Spinal cord (tissue), 10 donors: ENCODE results near the gene BTBD9. TPM values are rescaled to one million over a fixed set of nuclear protein-coding genes. Genes with fewer than 3 reads are reported as not detected.

Experiments used
- DNase-seq, 6 donors: peaks; one replicate each; pipeline versions ENCODE4 v3.0.0 to v3.0.0-alpha.2; 2013 to 2015; ENCODE audit warnings: low spot score in 6 of 6, low read depth in 4 of 6
- H3K27ac ChIP-seq: one replicate; pipeline ENCODE4 v1.5.1; 2013; ENCODE audit warnings: low read depth, low read length, control low read depth
- H3K27me3 ChIP-seq: one replicate; pipeline ENCODE4 v1.6.1; 2013; ENCODE audit warnings: low read length; ENCODE audit not compliant: control insufficient read depth, insufficient read depth
- H3K36me3 ChIP-seq: one replicate; pipeline ENCODE4 v1.6.1; 2013; ENCODE audit warnings: low read length; ENCODE audit not compliant: control insufficient read depth, insufficient read depth
- H3K4me1 ChIP-seq: one replicate; pipeline ENCODE4 v1.6.1; 2013; ENCODE audit warnings: low read length; ENCODE audit not compliant: control insufficient read depth, insufficient read depth
- H3K4me3 ChIP-seq: one replicate; pipeline ENCODE4 v1.5.1; 2013; ENCODE audit warnings: low read depth, low read length, control low read depth
- H3K9me3 ChIP-seq: one replicate; pipeline ENCODE4 v1.6.1; 2013; ENCODE audit warnings: low read length; ENCODE audit not compliant: control insufficient read depth, insufficient read depth
- WGBS: methylation state at CpG from one replicate; pipeline ENCODE4 v1.1.5; 2013; ENCODE audit warnings: missing lambda C conversion rate; ENCODE audit not compliant: insufficient coverage; 5-methylcytosine and 5-hydroxymethylcytosine counted together
- polyA plus RNA-seq, 2 donors: library from polyadenylated mRNA; unstranded; fragments of 120-200 nt; gene quantifications; one replicate each; pipeline ENCODE4 v1.2.1, GENCODE V29; 2013; ENCODE audit not compliant: insufficient read length in 2 of 2
- total RNA-seq, 2 donors: library from RNA; depleted of rRNA in 1 of 2; stranded (reverse); fragments of 120-200 nt in 1 of 2; fragments of >200 nt in 1 of 2; gene quantifications; one replicate each; pipeline versions ENCODE4 v1.2.3 to v1.2.4, GENCODE V29; 2013 to 2014
- donor health status: healthy.

BTBD9 gene
- total and polyA plus RNA-seq, 4 donors = 14.6 to 38.6 (median 16.9) TPM

DNA sequence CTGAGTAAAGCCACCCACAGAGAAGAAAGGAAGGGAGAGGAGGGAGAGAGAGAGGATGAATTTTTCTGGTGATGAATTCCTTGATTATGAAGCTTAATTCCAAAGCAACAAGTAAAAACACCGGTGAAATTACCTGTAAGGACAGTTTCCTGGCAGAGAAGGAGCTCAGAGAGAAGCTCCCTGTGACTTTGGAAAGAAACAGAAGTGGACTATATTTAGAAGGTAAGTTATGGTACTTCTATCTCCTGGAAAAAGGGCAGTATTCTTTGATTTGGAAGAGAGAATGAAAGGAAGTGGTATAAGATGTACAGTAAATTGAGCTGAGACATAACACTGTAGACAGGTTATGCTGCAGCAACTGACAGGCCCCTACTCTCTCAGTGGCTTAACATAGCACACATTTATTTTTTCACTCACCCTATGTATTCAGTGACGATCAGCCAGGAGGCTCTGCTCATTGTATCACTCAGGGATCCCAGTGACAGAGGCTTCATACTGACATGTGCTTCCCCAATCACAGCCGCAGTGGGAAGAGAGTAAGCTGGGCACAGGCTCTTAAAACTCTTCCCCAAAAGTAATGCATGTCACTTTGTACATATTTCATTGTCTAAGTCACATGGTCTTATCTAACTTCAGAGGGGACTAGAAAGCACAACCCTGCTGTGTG lies 349.5 kb downstream of the BTBD9 start:
- Histone ChIP-seq H3K9me3 (no peaks in the 10 kb centered on the region), H3K27ac (no peak overlapping the region), H3K36me3 (no peaks in the 10 kb centered on the region), H3K27me3 (no peaks in the 10 kb centered on the region), H3K4me1 (no peaks in the 10 kb centered on the region), H3K4me3 (no peak overlapping the region)
- DNase-seq = no peak
- 47% methylated on average over 2 of the region's 3 CpGs for WGBS

DNA sequence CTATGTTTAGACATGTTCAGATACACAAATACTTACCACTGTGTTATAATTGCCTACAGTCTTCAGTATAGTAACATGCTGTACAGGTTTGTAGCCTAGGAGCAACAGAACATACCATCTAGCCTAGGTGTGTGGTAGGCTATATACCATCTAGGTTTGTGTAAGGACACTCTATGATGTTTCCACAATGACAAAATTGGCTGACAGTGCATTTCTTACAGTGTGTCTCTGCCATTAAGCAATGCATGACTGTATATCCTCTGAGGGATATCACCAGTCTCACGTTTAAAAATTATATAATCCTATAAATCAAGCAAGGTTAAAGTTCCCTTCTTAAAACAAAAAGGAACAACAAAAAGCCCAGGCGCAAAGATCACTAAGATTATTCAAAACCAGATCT lies 352.2 kb downstream of the BTBD9 start:
- Histone ChIP-seq H3K4me1 (no peaks in the 10 kb centered on the region), H3K9me3 (no peaks in the 10 kb centered on the region), H3K27ac (no peak overlapping the region), H3K4me3 (no peak overlapping the region), H3K36me3 (no peaks in the 10 kb centered on the region), H3K27me3 (no peaks in the 10 kb centered on the region)
- DNase-seq = no peak
- no CpG with 5 or more reads among the region's 2 CpGs for WGBS

DNA sequence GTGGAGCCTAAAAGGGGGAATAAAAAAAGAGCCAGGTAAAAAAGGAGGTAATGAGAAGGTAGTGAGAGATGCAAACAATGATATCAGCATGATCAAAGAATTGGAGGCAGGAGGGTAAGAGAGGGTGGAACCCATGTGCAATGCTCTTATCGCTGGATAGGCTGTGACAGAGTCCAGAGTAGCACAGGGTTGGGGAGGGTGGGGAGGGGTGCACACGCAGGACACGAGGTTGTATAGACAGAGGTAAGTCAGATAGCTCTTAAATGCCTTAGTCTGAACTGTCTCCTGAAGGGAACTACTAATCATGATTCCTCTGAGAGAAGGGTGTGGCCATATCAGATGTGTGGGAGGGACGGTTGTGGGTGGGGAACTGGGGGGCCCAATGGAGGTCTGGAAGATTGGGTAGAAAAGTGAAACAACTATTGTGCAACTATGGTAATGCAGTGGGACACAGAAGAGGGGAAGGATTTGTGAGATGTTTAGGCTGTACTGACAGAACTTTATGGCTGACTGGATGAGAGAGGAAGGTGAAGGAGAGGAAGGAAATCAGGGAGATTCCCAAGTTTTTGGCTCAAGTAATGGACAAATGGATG lies 354.8 kb downstream of the BTBD9 start:
- H3K4me1 ChIP-seq = no peaks in the 10 kb centered on the region
- no peaks in the 10 kb centered on the region for H3K9me3 ChIP-seq
- no peak overlapping the region for H3K27ac ChIP-seq
- H3K36me3 ChIP-seq = no peaks in the 10 kb centered on the region
- H3K27me3 ChIP-seq = no peaks in the 10 kb centered on the region
- DNase-seq = no peak
- WGBS = 91% methylated on average over 4 of the region's 4 CpGs
- H3K4me3 ChIP-seq = no peak overlapping the region

DNA sequence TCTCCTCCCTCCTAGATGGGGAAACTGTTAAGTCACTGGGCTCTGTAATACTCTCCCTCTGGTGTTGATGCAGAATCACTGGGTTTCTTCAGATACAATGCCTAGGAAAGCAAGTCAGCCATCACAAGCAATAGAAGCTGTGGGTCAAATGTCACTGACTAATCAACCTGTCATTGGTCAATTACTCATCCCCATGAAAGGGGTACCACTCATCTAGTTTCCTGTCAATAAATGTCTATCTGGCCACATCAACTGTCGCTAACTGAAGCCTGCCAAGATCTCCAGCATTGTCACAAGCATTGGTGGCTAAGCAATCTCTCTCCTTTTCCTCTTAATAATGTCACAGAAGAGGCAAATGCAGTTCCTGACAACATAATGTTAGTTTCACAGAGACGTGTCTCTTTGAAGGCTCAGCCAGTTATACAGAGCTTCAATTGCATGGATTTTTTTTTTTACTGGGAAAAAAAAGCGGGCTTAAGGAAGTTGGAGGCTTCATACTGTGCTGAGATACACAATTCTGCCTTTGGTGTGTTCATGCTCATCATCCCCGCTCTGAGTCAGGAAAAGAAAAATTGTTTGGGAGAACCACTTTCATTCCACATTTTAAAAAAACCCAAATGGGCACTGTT lies 355.9 kb downstream of the BTBD9 start:
- Histone ChIP-seq H3K9me3 (no peaks in the 10 kb centered on the region), H3K4me1 (no peaks in the 10 kb centered on the region), H3K27me3 (no peaks in the 10 kb centered on the region), H3K36me3 (no peaks in the 10 kb centered on the region), H3K4me3 (no peak overlapping the region), H3K27ac (no peak overlapping the region)
- WGBS = 0% methylated on average over 1 of the region's 4 CpGs
- no peak for DNase-seq

DNA sequence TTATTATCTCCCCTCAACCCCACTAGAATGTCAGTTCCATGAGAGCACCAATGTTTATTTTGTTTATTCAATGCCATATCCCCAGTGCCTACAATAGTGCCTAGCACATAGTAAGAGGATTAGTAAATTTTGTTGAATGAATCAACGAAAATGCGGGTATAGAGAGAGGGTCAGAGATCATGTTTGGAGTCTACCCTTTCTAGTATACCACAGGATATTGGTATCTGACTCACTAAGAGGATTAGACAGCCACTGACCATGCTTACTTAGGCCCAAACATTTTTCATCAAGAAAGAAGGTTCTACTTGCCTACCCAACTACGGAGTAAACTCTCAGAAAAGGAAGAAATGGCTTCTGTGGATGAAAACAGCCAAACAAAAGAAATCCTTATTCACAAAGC lies 356.8 kb downstream of the BTBD9 start:
- no peak for DNase-seq
- Histone ChIP-seq H3K9me3 (no peaks in the 10 kb centered on the region), H3K4me3 (no peak overlapping the region), H3K27ac (no peak overlapping the region), H3K4me1 (no peaks in the 10 kb centered on the region), H3K27me3 (no peaks in the 10 kb centered on the region), H3K36me3 (no peaks in the 10 kb centered on the region)
- 100% methylated on average over 1 of the region's 3 CpGs for WGBS

DNA sequence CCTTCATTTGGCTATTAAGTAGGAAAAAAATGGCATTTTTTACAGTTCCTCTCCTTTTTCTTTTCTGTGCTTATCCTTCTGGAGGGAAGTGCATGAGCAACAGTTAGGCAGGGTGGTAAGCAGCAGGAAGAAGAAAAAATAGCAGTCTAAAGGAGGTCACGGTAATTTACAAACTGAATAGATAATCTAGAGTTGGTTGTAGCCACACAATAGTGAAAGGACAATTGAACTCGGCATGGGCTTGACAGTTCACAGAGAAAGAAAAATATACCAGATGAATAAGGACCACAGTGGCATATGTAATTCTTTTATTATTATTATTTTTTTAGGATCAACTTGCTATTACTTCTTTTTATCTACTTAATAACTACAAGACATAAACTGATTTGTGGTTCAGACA lies 358.6 kb downstream of the BTBD9 start:
- WGBS = no CpG with 5 or more reads among the region's 2 CpGs
- H3K4me1 ChIP-seq = no peaks in the 10 kb centered on the region
- no peaks in the 10 kb centered on the region for H3K9me3 ChIP-seq
- no peak overlapping the region for H3K27ac ChIP-seq
- no peaks in the 10 kb centered on the region for H3K27me3 ChIP-seq
- DNase-seq = peak in 1 of 6 donors; percentile 57
- no peaks in the 10 kb centered on the region for H3K36me3 ChIP-seq
- H3K4me3 ChIP-seq = no peak overlapping the region

DNA sequence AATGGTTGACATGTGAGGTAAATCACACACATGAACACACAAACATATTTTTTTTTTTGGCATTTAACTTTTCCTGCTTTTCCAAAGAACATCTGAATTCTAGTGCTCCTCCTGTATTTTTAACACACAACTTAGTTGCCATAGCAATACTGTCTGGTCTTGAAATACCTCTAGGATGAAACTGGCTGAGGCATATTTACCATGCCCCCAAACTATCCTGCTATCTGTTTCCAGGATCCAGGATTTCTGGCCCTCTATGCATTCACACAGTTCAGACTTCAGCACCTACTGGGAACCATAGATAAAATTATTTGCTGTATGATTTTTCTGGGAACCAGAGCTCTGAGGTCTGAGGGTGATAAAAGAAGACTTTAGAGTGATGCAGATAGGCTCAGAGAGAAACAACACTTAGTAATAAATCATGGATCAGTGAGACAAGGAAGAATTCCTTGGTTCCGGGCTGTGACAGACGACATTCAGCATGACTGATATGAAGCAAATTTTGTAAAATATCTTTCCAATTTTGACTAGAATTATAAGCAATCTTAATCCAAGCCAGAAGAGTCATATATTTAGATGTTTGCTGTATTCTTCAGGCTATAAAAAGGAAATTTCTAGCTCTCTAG lies 359.7 kb downstream of the BTBD9 start:
- Histone ChIP-seq H3K27ac (no peak overlapping the region), H3K4me3 (no peak overlapping the region), H3K36me3 (no peaks in the 10 kb centered on the region), H3K4me1 (no peaks in the 10 kb centered on the region), H3K27me3 (no peaks in the 10 kb centered on the region), H3K9me3 (no peaks in the 10 kb centered on the region)
- no CpG with 5 or more reads among the region's 2 CpGs for WGBS
- peak in 2 of 6 donors; percentile 35 to 52 for DNase-seq

DNA sequence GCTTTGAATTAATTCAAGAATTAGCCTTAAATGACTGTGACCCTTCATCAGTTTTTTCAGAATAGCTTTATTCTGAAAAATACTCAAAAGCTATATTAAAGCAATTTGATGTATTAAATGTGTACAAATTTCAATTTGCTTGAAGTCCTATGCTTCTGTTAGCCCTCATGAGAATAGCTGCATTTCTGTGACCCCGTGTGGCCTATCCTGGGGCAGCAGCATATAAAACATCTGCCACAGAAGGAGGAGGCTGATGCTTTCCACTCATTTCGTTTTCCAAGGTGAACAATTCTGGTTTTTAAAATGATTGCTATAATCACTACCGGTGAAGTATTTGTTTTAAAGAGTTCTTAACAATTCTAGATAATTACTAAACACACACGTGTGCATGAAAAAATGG lies 360.3 kb downstream of the BTBD9 start:
- Histone ChIP-seq H3K27ac (no peak overlapping the region), H3K27me3 (no peaks in the 10 kb centered on the region), H3K36me3 (no peaks in the 10 kb centered on the region), H3K9me3 (no peaks in the 10 kb centered on the region), H3K4me3 (no peak overlapping the region), H3K4me1 (no peaks in the 10 kb centered on the region)
- no CpG with 5 or more reads among the region's 4 CpGs for WGBS
- peak in 1 of 6 donors; percentile 49 for DNase-seq

DNA sequence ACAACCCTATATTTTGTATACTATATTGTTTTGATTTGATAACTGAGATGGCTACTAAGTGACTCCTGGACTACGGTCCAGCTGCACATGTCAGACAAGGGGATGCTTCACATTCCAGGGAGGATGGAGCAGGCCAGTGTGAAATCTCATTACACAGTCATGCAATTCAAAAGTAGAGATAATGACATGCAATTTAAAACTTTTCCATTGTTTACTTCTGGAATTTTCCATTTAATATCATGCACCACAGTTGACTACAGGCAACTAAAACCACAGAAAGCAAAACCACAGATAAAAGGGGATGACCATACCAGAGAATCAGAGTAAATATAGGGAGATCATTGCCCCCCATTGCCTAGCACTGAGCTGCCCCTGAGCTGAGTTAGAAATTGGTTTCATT lies 366.4 kb downstream of the BTBD9 start:
- H3K4me1 ChIP-seq = peaks cover 7% of the 10 kb centered on the region
- no peak overlapping the region for H3K27ac ChIP-seq
- no peak for DNase-seq
- H3K9me3 ChIP-seq = no peaks in the 10 kb centered on the region
- H3K4me3 ChIP-seq = no peak overlapping the region
- H3K27me3 ChIP-seq = no peaks in the 10 kb centered on the region
- no peaks in the 10 kb centered on the region for H3K36me3 ChIP-seq
- no CpG with 5 or more reads among the region's 1 CpG for WGBS
